HFFc6 (cell line): ENCODE measurements around the gene ABLIM1. TPM values are rescaled to one million over a fixed set of nuclear protein-coding genes. Genes with fewer than 3 reads are reported as not detected.

ENCODE experiments used
- DNase-seq: peaks from one replicate; pipeline ENCODE4 v3.0.0-alpha.2; 2018
- H3K27ac Mint-ChIP-seq: 2 replicates; pipeline ENCODE4 v1.8.0; 2020; ENCODE audit warnings: mild to moderate bottlenecking, mixed read lengths
- H3K27me3 Mint-ChIP-seq: 2 replicates; pipeline ENCODE4 v1.8.0; 2021; ENCODE audit warnings: mild to moderate bottlenecking, moderate library complexity, mixed read lengths; ENCODE audit not compliant: insufficient read depth
- H3K36me3 Mint-ChIP-seq: 2 replicates; pipeline ENCODE4 v1.8.0; 2021; ENCODE audit warnings: low read depth, mixed read lengths
- H3K4me1 Mint-ChIP-seq: 2 replicates; pipeline ENCODE4 v1.8.0; 2020; ENCODE audit warnings: low read depth, mixed read lengths
- H3K4me3 Mint-ChIP-seq: 2 replicates; pipeline ENCODE4 v1.8.0; 2020; ENCODE audit warnings: mild to moderate bottlenecking, moderate library complexity, mixed read lengths
- H3K9me3 Mint-ChIP-seq: 2 replicates; pipeline ENCODE4 v1.8.0; 2020; ENCODE audit warnings: mild to moderate bottlenecking, mixed read lengths
- CTCF ChIP-seq: fragments of 200-600 bp; sonication (generic); IDR thresholded peaks from 2 replicates; pipeline ENCODE4 v1.5.0; 2021; ENCODE audit warnings: antibody characterized with exemption, mild to moderate bottlenecking
- total RNA-seq, 6 experiments: library from RNA; stranded (reverse); fragmentation: NEBNext Ultra II Directional; extraction: Animal tissue kit (Norgen Biotek cat#: 25700); gene quantifications; 2 replicates in 1 of 6; 3 replicates in 5 of 6; pipeline ENCODE4 v1.2.3, GENCODE V29; 2021

ABLIM1 gene
- total RNA-seq, 6 experiments from 2014 or later = 8.0 to 14.6 (median 8.7) TPM

- Mint-ChIP-seq H3K27ac (no peak overlapping the region), H3K27me3 (no peaks in the 10 kb centered on the region), H3K4me1 (peaks cover 16% of the 10 kb centered on the region), H3K4me3 (no peak overlapping the region), H3K9me3 (no peaks in the 10 kb centered on the region), H3K36me3 (no peaks in the 10 kb centered on the region)
- DNase-seq = no peak
- TF ChIP-seq CTCF = no peak
These were observed 114.6 kb downstream of the ABLIM1 start for GRCh38 chr10:114543456-114543855.

GRCh38 chr10:114542373-114542772 lies 115.7 kb downstream of the ABLIM1 start:
- Mint-ChIP-seq H3K9me3 (no peaks in the 10 kb centered on the region), H3K36me3 (no peaks in the 10 kb centered on the region), H3K27me3 (no peaks in the 10 kb centered on the region), H3K4me1 (peaks cover 16% of the 10 kb centered on the region), H3K4me3 (no peak overlapping the region), H3K27ac (no peak overlapping the region)
- DNase-seq = no peak
- no peak for TF ChIP-seq CTCF

GRCh38 chr10:114541797-114542160 lies 116.3 kb downstream of the ABLIM1 start:
- TF ChIP-seq CTCF = no peak
- Mint-ChIP-seq H3K4me1 (peaks cover 16% of the 10 kb centered on the region), H3K27me3 (no peaks in the 10 kb centered on the region), H3K4me3 (no peak overlapping the region), H3K9me3 (no peaks in the 10 kb centered on the region), H3K36me3 (no peaks in the 10 kb centered on the region), H3K27ac (peak overlapping the region; percentile 67)
- DNase-seq = no peak

GRCh38 chr10:114541081-114541796 lies 116.8 kb downstream of the ABLIM1 start:
- no peaks in the 10 kb centered on the region for H3K27me3 Mint-ChIP-seq
- 0 out of 2 replicates have a peak, but pooled peaks cover 3% of the 10 kb centered on the region for H3K36me3 Mint-ChIP-seq
- peaks cover 16% of the 10 kb centered on the region for H3K4me1 Mint-ChIP-seq
- H3K27ac Mint-ChIP-seq = peak overlapping the region; percentile 67
- H3K9me3 Mint-ChIP-seq = no peaks in the 10 kb centered on the region
- TF ChIP-seq CTCF = no peak
- peak; percentile 75 for DNase-seq
- no peak overlapping the region for H3K4me3 Mint-ChIP-seq

- H3K36me3 Mint-ChIP-seq = 0 out of 2 replicates have a peak, but pooled peaks cover 3% of the 10 kb centered on the region
- no peaks in the 10 kb centered on the region for H3K27me3 Mint-ChIP-seq
- no peaks in the 10 kb centered on the region for H3K9me3 Mint-ChIP-seq
- TF ChIP-seq CTCF = no peak
- H3K4me1 Mint-ChIP-seq = peaks cover 16% of the 10 kb centered on the region
- no peak overlapping the region for H3K27ac Mint-ChIP-seq
- H3K4me3 Mint-ChIP-seq = no peak overlapping the region
- DNase-seq = no peak
These were observed 117.8 kb downstream of the ABLIM1 start for GRCh38 chr10:114540236-114540635.
